RWPE2 (cell line): ENCODE data around the gene KCNMA1.

Source experiments
- ATAC-seq: fragments of 200-7000 bp; cut with Tn5 transposase; 3 replicates; pipeline ENCODE4 v1.9.1; 2021; ENCODE audit warnings: low read depth
- DNase-seq: peaks from one replicate; pipeline ENCODE4 v3.0.0-alpha.2; 2020; ENCODE audit warnings: low spot score
- H3K27ac ChIP-seq: fragments of 450-650 bp; 2 replicates; pipeline ENCODE4 v1.5.1; 2017; ENCODE audit warnings: mild to moderate bottlenecking; ENCODE audit not compliant: poor library complexity, severe bottlenecking
- H3K27me3 ChIP-seq: fragments of 250-450 bp; sonication (Bioruptor Pico); 2 replicates; pipeline ENCODE4 v1.5.1; 2021; ENCODE audit warnings: mild to moderate bottlenecking, moderate library complexity; ENCODE audit not compliant: insufficient read depth, poor library complexity, severe bottlenecking
- H3K36me3 ChIP-seq: fragments of 250-450 bp; sonication (Bioruptor Pico); 2 replicates; pipeline ENCODE4 v1.5.1; 2020; ENCODE audit warnings: low read depth, mild to moderate bottlenecking, moderate library complexity
- H3K4me1 ChIP-seq: fragments of 250-450 bp; sonication (Bioruptor Pico); 2 replicates; pipeline ENCODE4 v1.5.1; 2021; ENCODE audit warnings: mild to moderate bottlenecking, moderate library complexity; ENCODE audit not compliant: insufficient read depth, poor library complexity, severe bottlenecking
- H3K4me3 ChIP-seq: fragments of 250-450 bp; sonication (Bioruptor Pico); 2 replicates; pipeline ENCODE4 v1.5.1; 2021; ENCODE audit warnings: mild to moderate bottlenecking, moderate library complexity; ENCODE audit not compliant: severe bottlenecking
- H3K9me3 ChIP-seq: fragments of 250-450 bp; sonication (Bioruptor Pico); 2 replicates; pipeline ENCODE4 v1.5.1; 2021; ENCODE audit warnings: mild to moderate bottlenecking, moderate library complexity; ENCODE audit not compliant: severe bottlenecking
- TF ChIP-seq, protein P1 (sequence below): fragments of 450-650 bp; IDR thresholded peaks from one replicate; pipeline ENCODE4 v1.5.1; 2017; ENCODE audit warnings: mild to moderate bottlenecking, moderate library complexity; ENCODE audit not compliant: poor library complexity, severe bottlenecking

The KCNMA1 gene

GRCh38 chr10:77490534-77491314 lies 146.9 kb downstream of the KCNMA1 start:
- ATAC-seq (no peak), DNase-seq (no peak)
- TF ChIP-seq, protein P1, sequence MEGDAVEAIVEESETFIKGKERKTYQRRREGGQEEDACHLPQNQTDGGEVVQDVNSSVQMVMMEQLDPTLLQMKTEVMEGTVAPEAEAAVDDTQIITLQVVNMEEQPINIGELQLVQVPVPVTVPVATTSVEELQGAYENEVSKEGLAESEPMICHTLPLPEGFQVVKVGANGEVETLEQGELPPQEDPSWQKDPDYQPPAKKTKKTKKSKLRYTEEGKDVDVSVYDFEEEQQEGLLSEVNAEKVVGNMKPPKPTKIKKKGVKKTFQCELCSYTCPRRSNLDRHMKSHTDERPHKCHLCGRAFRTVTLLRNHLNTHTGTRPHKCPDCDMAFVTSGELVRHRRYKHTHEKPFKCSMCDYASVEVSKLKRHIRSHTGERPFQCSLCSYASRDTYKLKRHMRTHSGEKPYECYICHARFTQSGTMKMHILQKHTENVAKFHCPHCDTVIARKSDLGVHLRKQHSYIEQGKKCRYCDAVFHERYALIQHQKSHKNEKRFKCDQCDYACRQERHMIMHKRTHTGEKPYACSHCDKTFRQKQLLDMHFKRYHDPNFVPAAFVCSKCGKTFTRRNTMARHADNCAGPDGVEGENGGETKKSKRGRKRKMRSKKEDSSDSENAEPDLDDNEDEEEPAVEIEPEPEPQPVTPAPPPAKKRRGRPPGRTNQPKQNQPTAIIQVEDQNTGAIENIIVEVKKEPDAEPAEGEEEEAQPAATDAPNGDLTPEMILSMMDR: no peak
- Histone ChIP-seq H3K4me1 (no peaks in the 10 kb centered on the region), H3K4me3 (no peak overlapping the region), H3K27ac (no peak overlapping the region), H3K36me3 (no peaks in the 10 kb centered on the region), H3K27me3 (no peaks in the 10 kb centered on the region), H3K9me3 (no peaks in the 10 kb centered on the region)

DNA sequence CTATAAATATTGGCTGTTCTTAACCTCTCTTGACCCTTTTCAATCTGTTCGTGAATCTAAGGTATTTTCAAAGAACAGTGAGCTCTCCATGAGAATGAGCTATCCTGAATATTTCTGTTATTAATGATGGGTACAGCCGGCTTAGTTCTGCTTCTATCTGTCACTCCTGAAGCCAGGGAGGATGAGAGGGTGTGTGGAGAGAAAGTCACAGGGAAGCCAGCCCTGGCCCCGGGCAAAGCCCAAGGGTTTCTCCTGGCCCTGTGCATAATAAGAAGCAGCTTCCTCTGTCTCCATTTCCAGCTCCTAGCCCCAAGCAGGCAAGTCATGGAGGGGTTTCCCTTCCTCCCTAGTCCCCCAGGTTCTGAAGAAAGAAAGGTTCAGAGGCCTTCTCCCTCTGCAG lies 151.1 kb downstream of the KCNMA1 start:
- DNase-seq (no peak), ATAC-seq (no peak)
- Histone ChIP-seq H3K4me3 (no peak overlapping the region), H3K36me3 (no peaks in the 10 kb centered on the region), H3K9me3 (no peaks in the 10 kb centered on the region), H3K27me3 (no peaks in the 10 kb centered on the region), H3K4me1 (no peaks in the 10 kb centered on the region), H3K27ac (no peak overlapping the region)
- TF ChIP-seq, protein P1: no peak

- DNase-seq (no peak), ATAC-seq (no peak)
- H3K27ac ChIP-seq: no peak overlapping the region
- no peaks in the 10 kb centered on the region for H3K4me1 ChIP-seq
- H3K9me3 ChIP-seq: no peaks in the 10 kb centered on the region
- no peaks in the 10 kb centered on the region for H3K27me3 ChIP-seq
- no peak overlapping the region for H3K4me3 ChIP-seq
- H3K36me3 ChIP-seq: no peaks in the 10 kb centered on the region
- TF ChIP-seq, protein P1: no peak
Measured at GRCh38 chr10:77485847-77486246, 151.8 kb downstream of the KCNMA1 start.

- H3K9me3 ChIP-seq: no peaks in the 10 kb centered on the region
- H3K27ac ChIP-seq: no peak overlapping the region
- TF ChIP-seq, protein P1: no peak
- no peak overlapping the region for H3K4me3 ChIP-seq
- no peaks in the 10 kb centered on the region for H3K36me3 ChIP-seq
- no peaks in the 10 kb centered on the region for H3K27me3 ChIP-seq
- no peaks in the 10 kb centered on the region for H3K4me1 ChIP-seq
- ATAC-seq (no peak), DNase-seq (no peak)
Measured at GRCh38 chr10:77482072-77482471, 155.5 kb downstream of the KCNMA1 start.

DNA sequence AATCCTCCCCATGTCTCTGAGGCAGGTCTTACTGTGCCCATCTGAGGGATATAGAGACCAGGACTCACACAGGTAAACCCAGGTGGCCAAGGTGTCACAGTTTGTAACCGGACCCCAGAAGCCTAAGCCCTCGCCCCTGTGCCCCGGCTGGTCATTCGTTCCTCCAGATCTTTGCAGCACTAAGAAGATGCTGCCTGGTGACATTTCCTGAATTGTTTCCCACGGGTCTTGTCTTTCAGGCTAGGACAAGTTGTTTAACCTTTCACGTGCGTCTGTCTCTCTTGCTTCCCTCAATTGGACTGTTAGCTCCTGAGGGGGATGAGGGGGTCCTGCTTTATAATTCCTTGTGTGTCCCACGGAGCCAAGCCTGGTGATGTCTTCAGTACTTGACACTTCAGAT lies 158.0 kb downstream of the KCNMA1 start:
- Histone ChIP-seq H3K9me3 (no peaks in the 10 kb centered on the region), H3K4me3 (no peak overlapping the region), H3K36me3 (no peaks in the 10 kb centered on the region), H3K4me1 (no peaks in the 10 kb centered on the region), H3K27me3 (no peaks in the 10 kb centered on the region), H3K27ac (no peak overlapping the region)
- DNase-seq (no peak), ATAC-seq (no peak)
- TF ChIP-seq, protein P1: no peak
